ENCODE data around the gene CKLF.

DNA sequence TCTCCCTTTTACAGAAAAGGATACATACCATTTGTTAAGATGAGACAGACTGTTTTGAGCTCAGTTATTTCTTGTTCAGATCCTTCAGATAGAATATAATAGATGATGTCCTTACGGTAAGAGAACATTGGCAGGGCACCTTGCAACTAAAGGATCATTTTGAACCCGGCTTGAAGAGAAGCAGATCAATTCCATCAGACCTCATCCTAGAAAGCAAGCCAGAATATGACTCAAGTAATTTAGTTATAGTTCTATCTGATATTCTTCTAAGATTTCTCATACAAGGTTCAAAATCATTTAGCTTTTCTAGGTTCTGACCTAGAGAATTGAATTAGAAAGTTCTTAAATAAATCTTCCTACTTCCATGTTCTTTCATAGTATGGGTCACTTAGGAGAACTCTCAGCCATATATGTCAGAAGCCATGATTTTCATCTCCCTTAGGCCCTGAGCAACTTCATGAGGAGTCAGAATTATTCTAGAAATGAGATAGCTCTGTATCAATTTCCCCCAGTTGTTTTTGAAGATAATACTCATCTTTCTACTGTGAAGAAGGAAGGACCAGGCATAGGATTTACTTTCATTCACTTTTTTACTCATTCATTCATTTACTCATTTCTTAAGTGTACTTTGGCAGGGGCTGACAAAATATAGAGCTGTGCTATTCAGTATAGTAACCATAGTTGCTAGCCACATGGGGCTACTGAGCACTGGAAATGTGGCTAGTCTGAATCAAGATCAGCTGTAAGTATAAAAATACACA, 11.4 kb downstream of the CKLF start:
- no peak for TF ChIP-seq POLR2AphosphoS5 (IDR thresholded peaks at IDR 0.05)
- TF ChIP-seq, protein P1, sequence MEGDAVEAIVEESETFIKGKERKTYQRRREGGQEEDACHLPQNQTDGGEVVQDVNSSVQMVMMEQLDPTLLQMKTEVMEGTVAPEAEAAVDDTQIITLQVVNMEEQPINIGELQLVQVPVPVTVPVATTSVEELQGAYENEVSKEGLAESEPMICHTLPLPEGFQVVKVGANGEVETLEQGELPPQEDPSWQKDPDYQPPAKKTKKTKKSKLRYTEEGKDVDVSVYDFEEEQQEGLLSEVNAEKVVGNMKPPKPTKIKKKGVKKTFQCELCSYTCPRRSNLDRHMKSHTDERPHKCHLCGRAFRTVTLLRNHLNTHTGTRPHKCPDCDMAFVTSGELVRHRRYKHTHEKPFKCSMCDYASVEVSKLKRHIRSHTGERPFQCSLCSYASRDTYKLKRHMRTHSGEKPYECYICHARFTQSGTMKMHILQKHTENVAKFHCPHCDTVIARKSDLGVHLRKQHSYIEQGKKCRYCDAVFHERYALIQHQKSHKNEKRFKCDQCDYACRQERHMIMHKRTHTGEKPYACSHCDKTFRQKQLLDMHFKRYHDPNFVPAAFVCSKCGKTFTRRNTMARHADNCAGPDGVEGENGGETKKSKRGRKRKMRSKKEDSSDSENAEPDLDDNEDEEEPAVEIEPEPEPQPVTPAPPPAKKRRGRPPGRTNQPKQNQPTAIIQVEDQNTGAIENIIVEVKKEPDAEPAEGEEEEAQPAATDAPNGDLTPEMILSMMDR (IDR thresholded peaks at IDR 0.05), result no peak
- TF ChIP-seq POLR2A (IDR thresholded peaks at IDR 0.05), result no peak
